IMR-90 (cell line): ENCODE data around the gene NTNG2. TPM values are rescaled to one million over a fixed set of nuclear protein-coding genes. Genes with fewer than 3 reads are reported as not detected.

ENCODE experiments used
- ATAC-seq: fragments of 200-7000 bp; cut with Tn5 transposase; 2 replicates; pipeline ENCODE4 v1.9.1; 2020; ENCODE audit warnings: low read depth, mild to moderate bottlenecking, moderate library complexity
- BruUV-seq: library from RNA; stranded (reverse); fragments of 400-500 nt; replicated peaks from 2 replicates; lab custom pipeline; 2021; lab: Mats Ljungman, UMichigan
- CTCF ChIA-PET: fragments of 300-600 bp; formaldehyde crosslinking; extraction: SDS; loops from one replicate; lab custom pipeline; 2021; ENCODE audit warnings: antibody characterized with exemption; lab: Yijun Ruan, JAX
- POLR2A ChIA-PET: fragments of 300-600 bp; sonication (Branson Sonifier 250); formaldehyde crosslinking; loops from one replicate; lab custom pipeline; 2022; ENCODE audit warnings: antibody characterized with exemption; ENCODE audit not compliant: unreplicated experiment; lab: Charles Lee
- DNase-seq: peaks from one replicate; pipeline ENCODE4 v3.0.0; 2013
- H2AFZ ChIP-seq: replicated peaks from 2 replicates; pipeline ENCODE3; 2013; ENCODE audit warnings: low read length, mild to moderate bottlenecking; ENCODE audit not compliant: poor library complexity
- H2AK5ac ChIP-seq: 2 replicates; pipeline ENCODE4 v1.6.1; 2013; ENCODE audit warnings: low read depth, low read length, inconsistent platforms
- H2AK9ac ChIP-seq: replicated peaks from 2 replicates; pipeline ENCODE3; 2013; ENCODE audit warnings: mild to moderate bottlenecking, low read depth, low read length, moderate library complexity; ENCODE audit not compliant: poor library complexity
- H2BK120ac ChIP-seq: 2 replicates; pipeline ENCODE4 v1.6.1; 2013; ENCODE audit warnings: low read depth, low read length, inconsistent platforms
- H2BK15ac ChIP-seq: 3 replicates; pipeline ENCODE4 v1.6.1; 2013; ENCODE audit warnings: low read depth, low read length, inconsistent platforms
- H2BK20ac ChIP-seq: 2 replicates; pipeline ENCODE4 v1.6.1; 2013; ENCODE audit warnings: low read depth, mild to moderate bottlenecking, inconsistent platforms, low read length, moderate library complexity
- H2BK5ac ChIP-seq: 2 replicates; pipeline ENCODE4 v1.6.1; 2013; ENCODE audit warnings: mild to moderate bottlenecking, low read depth, low read length, inconsistent platforms; ENCODE audit not compliant: poor library complexity, severe bottlenecking
- H3K14ac ChIP-seq: replicated peaks from 2 replicates; pipeline ENCODE4 v1.6.1; 2013; ENCODE audit warnings: low read depth, low read length, inconsistent platforms
- H3K18ac ChIP-seq: 2 replicates; pipeline ENCODE4 v1.6.1; 2013; ENCODE audit warnings: low read depth, low read length, control low read depth
- H3K23ac ChIP-seq: 2 replicates; pipeline ENCODE4 v1.6.1; 2013; ENCODE audit warnings: low read depth, low read length, inconsistent platforms
- H3K27ac ChIP-seq: 2 replicates; pipeline ENCODE4 v1.5.1; 2013; ENCODE audit warnings: mild to moderate bottlenecking, control low read depth, low read length; ENCODE audit not compliant: insufficient read depth
- H3K27me3 ChIP-seq: 2 replicates; pipeline ENCODE4 v1.6.1; 2013; ENCODE audit warnings: low read length; ENCODE audit not compliant: control insufficient read depth, insufficient read depth
- H3K36me3 ChIP-seq: 2 replicates; pipeline ENCODE4 v1.6.1; 2013; ENCODE audit warnings: low read length, mixed read lengths; ENCODE audit not compliant: control insufficient read depth, insufficient read depth
- H3K4ac ChIP-seq: 2 replicates; pipeline ENCODE4 v1.6.1; 2013; ENCODE audit warnings: low read depth, low read length, inconsistent platforms
- H3K4me1 ChIP-seq: 2 replicates; pipeline ENCODE4 v1.6.1; 2013; ENCODE audit warnings: low read length, mixed read lengths; ENCODE audit not compliant: control insufficient read depth, insufficient read depth
- H3K4me2 ChIP-seq: 2 replicates; pipeline ENCODE4 v1.6.1; 2013; ENCODE audit warnings: low read depth, mild to moderate bottlenecking, control low read depth, low read length, moderate library complexity
- H3K4me3 ChIP-seq: 2 replicates; pipeline ENCODE4 v1.5.1; 2013; ENCODE audit warnings: low read depth, mild to moderate bottlenecking, control low read depth, low read length, moderate library complexity; ENCODE audit not compliant: insufficient read depth
- H3K56ac ChIP-seq: 2 replicates; pipeline ENCODE4 v1.6.1; 2013; ENCODE audit warnings: low read length, inconsistent platforms; ENCODE audit not compliant: insufficient read depth; ENCODE audit errors: extremely low read depth
- H3K79me1 ChIP-seq, 2 experiments: 2 replicates each; pipeline ENCODE4 v1.6.1; 2013; ENCODE audit warnings: low read length in 2 of 2, inconsistent platforms in 1 of 2, low read depth in 1 of 2
- H3K9ac ChIP-seq: 2 replicates; pipeline ENCODE4 v1.6.1; 2013; ENCODE audit warnings: low read depth, low read length, control low read depth
- H3K9me1 ChIP-seq: 2 replicates; pipeline ENCODE4 v1.6.1; 2013; ENCODE audit warnings: low read length, inconsistent platforms; ENCODE audit not compliant: insufficient read depth
- H3K9me3 ChIP-seq: 2 replicates; pipeline ENCODE4 v1.6.1; 2013; ENCODE audit warnings: low read length; ENCODE audit not compliant: control insufficient read depth, insufficient read depth
- H4K20me1 ChIP-seq: 2 replicates; pipeline ENCODE4 v1.6.1; 2013; ENCODE audit warnings: low read length, inconsistent platforms; ENCODE audit not compliant: insufficient read depth
- H4K5ac ChIP-seq: 2 replicates; pipeline ENCODE4 v1.6.1; 2013; ENCODE audit warnings: mild to moderate bottlenecking, low read depth, low read length, control low read depth
- H4K8ac ChIP-seq, 2 experiments: 2 replicates each; pipeline ENCODE4 v1.6.1; 2013; ENCODE audit warnings: low read depth in 2 of 2, low read length in 2 of 2, control low read depth in 1 of 2, inconsistent platforms in 1 of 2
- H4K91ac ChIP-seq: 2 replicates; pipeline ENCODE4 v1.6.1; 2013; ENCODE audit warnings: low read depth, low read length, inconsistent platforms; ENCODE audit not compliant: insufficient read depth
- BHLHE40 ChIP-seq: fragments of 150-350 bp; IDR thresholded peaks from 2 replicates; pipeline ENCODE4 v1.6.1; 2016; ENCODE audit warnings: mild to moderate bottlenecking, low read depth, low read length
- CHD1 ChIP-seq: IDR thresholded peaks from 2 replicates; pipeline ENCODE4 v1.6.1; 2012; ENCODE audit warnings: low read depth, low read length, improper control_type of control experiment
- CTCF ChIP-seq: conservative IDR thresholded peaks from 2 replicates; pipeline ENCODE4 v1.5.1; 2012; ENCODE audit warnings: mild to moderate bottlenecking, low read depth, low read length, improper control_type of control experiment
- ELK1 ChIP-seq: fragments of 150-350 bp; IDR thresholded peaks from 2 replicates; pipeline ENCODE4 v1.6.1; 2016; ENCODE audit warnings: low read depth, mild to moderate bottlenecking, low read length, moderate library complexity, borderline replicate concordance
- MAFK ChIP-seq: IDR thresholded peaks from 2 replicates; pipeline ENCODE4 v1.6.1; 2012; ENCODE audit warnings: low read depth, low read length, improper control_type of control experiment
- MAZ ChIP-seq: IDR thresholded peaks from 2 replicates; pipeline ENCODE4 v1.6.1; 2012; ENCODE audit warnings: low read depth, mild to moderate bottlenecking, low read length, improper control_type of control experiment, moderate library complexity, borderline replicate concordance
- RCOR1 ChIP-seq: IDR thresholded peaks from 2 replicates; pipeline ENCODE4 v1.6.1; 2012; ENCODE audit warnings: mild to moderate bottlenecking, low read length, improper control_type of control experiment; ENCODE audit not compliant: insufficient replicate concordance
- RFX5 ChIP-seq: IDR thresholded peaks from 2 replicates; pipeline ENCODE4 v1.8.0; 2012; ENCODE audit warnings: low read depth, mild to moderate bottlenecking, low read length, moderate library complexity
- SMC3 ChIP-seq: fragments of 150-350 bp; IDR thresholded peaks from 2 replicates; pipeline ENCODE4 v1.6.1; 2016; ENCODE audit warnings: low read depth, mild to moderate bottlenecking, antibody characterized with exemption, low read length, moderate library complexity
- USF2 ChIP-seq: fragments of 150-350 bp; IDR thresholded peaks from 2 replicates; pipeline ENCODE4 v1.6.1; 2017; ENCODE audit warnings: mild to moderate bottlenecking, antibody characterized with exemption, low read length, low read depth
- WGBS, 2 experiments: methylation state at CpG; one replicate each; pipeline versions ENCODE4 v1.1.5 to v1.1.7; 2013; ENCODE audit warnings: missing lambda C conversion rate in 2 of 2; ENCODE audit not compliant: insufficient read length in 1 of 2; ENCODE audit errors: extremely low coverage in 2 of 2; 5-methylcytosine and 5-hydroxymethylcytosine counted together
- dilution Hi-C: fragments of 300-500 bp; cut with HindIII; formaldehyde crosslinking; loops from one replicate; pipeline ENCODE4 v1.14.3; 2018; ENCODE audit warnings: low sequenced_read_pairs; ENCODE audit not compliant: unreplicated experiment
- in situ Hi-C: fragments of 300-500 bp; cut with MboI; formaldehyde crosslinking; loops from 3 replicates; pipeline ENCODE4 v1.14.3; 2019; ENCODE audit warnings: low sequenced_read_pairs, inconsistent platforms, mixed read lengths
- intact Hi-C: fragments of 100-400 bp; cut with micrococcal nuclease; formaldehyde crosslinking; loops from 2 replicates; pipeline ENCODE4 v1.10.0; 2022
- polyA plus RNA-seq, 3 experiments: library from polyadenylated mRNA; depleted of rRNA; stranded (reverse); fragments of >200 nt; gene quantifications; 2 replicates each; pipeline ENCODE4 v1.2.3, GENCODE V29; 2012; ENCODE audit warnings: low replicate concordance in 1 of 3
- total RNA-seq: library from RNA; depleted of rRNA; stranded (reverse); fragments of >200 nt; gene quantifications from 2 replicates; pipeline ENCODE4 v1.2.3, GENCODE V29; 2012

The NTNG2 gene
- total and polyA plus RNA-seq, 2 of the 4 experiments (the other 2 are of a cell fraction): 0.54 to 0.84 TPM

- H2AFZ ChIP-seq: no peak overlapping the region
- no peak overlapping the region for H4K91ac ChIP-seq
- H3K56ac ChIP-seq: no peak overlapping the region
- no peaks in the 10 kb centered on the region; the same call in 1 of the 2 replicates for H4K20me1 ChIP-seq
- BruUV-seq: no TSS peak
- ChIA-PET CTCF (interaction anchor here (0.5 kb wide), 1 partner anchor 64 kb away, joined by 6 read pairs; no protein-coding TSS in a partner anchor), POLR2A (no interaction called here)
- no peaks in the 10 kb centered on the region for H3K79me1 ChIP-seq
- H3K4me1 ChIP-seq: no peaks in the 10 kb centered on the region
- no peak overlapping the region for H4K8ac ChIP-seq
- in situ Hi-C loops: no loop called here
- no peak overlapping the region for H3K9ac ChIP-seq
- ATAC-seq (no peak), DNase-seq (no peak)
- no peak overlapping the region for H2BK20ac ChIP-seq
- H3K18ac ChIP-seq: no peak overlapping the region
- no CpG with 5 or more reads among the region's 12 CpGs for WGBS, 2 experiments
- intact Hi-C loops: no loop called here
- peaks cover 7% of the 10 kb centered on the region for H3K9me3 ChIP-seq
- H3K27me3 ChIP-seq: peaks cover 48% of the 10 kb centered on the region
- TF ChIP-seq SMC3 (no peak), USF2 (no peak), ELK1 (no peak), RFX5 (no peak), MAFK (no peak), CHD1 (no peak), BHLHE40 (no peak), RCOR1 (no peak), CTCF (no peak), MAZ (no peak)
- dilution Hi-C loops: no loop called here
- no peak overlapping the region for H3K4me2 ChIP-seq
- no peaks in the 10 kb centered on the region for H3K36me3 ChIP-seq
- H4K5ac ChIP-seq: no peak overlapping the region
- no peak overlapping the region for H3K4ac ChIP-seq
- H2BK5ac ChIP-seq: no peak overlapping the region
- H2AK5ac ChIP-seq: no peak overlapping the region
- no peak overlapping the region for H3K23ac ChIP-seq
- H3K27ac ChIP-seq: no peak overlapping the region
- no peak overlapping the region for H2BK15ac ChIP-seq
- no peak overlapping the region for H2BK120ac ChIP-seq
- H3K14ac ChIP-seq: no peak overlapping the region
- no peak overlapping the region for H3K4me3 ChIP-seq
- H3K9me1 ChIP-seq: no peaks in the 10 kb centered on the region
- H2AK9ac ChIP-seq: no peak overlapping the region
Measured at GRCh38 chr9:132201139-132201538, 39.3 kb downstream of the NTNG2 start.
